Prostate gland (tissue), 2 donors: ENCODE measurements around the gene RPS18.

Source experiments
- CTCF ChIP-seq, 4 experiments: fragments of 200-600 bp in 2 of 4; fragments of 450-650 bp in 2 of 4; sonication (generic) in 2 of 4; IDR thresholded peaks; 1 replicate in 3 of 4; 2 replicates in 1 of 4; pipeline ENCODE4 v1.5.1; 2016 to 2019; ENCODE audit warnings: antibody characterized with exemption in 4 of 4, mild to moderate bottlenecking in 2 of 4, moderate library complexity in 2 of 4
- POLR2AphosphoS5 ChIP-seq: sonication (generic); formaldehyde crosslinking; IDR thresholded peaks from one replicate; pipeline ENCODE4 v1.6.1; 2017; ENCODE audit warnings: antibody characterized with exemption

DNA sequence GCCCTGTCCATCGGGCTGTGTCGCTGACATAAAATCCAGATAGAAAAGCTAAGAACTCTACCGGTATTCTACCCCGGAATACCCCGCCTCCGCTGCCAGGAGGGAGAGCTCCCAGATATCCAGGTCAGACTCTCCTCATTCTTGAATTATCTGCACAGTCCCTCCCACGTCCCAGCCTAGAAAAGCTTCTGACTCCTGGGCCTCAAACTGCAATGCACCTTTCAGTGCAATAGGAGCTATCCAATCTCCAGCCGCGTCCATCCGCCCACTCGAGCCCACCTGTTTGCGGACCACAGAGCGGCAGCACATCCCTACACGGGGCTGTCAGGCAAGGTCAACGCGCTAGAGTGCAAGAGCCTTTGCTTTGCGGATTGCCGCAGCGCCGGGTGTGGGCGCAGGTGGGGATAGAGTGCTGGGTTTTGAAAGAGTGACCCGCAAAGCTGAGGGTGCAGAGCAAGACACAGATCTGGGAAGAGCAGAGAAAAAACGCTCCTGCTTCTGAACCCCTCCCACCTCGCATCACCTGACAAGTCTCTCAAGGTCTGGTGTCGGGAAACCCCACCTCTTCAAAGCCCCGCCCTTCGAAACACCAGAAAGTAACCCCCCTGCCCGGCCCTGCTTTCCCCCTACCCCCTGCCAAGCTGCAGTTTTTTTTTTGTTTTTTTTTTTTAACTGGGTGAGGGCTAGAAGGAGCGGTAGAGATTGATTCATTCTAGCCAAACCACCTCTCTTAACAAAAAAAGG lies 40.7 kb downstream of the RPS18 start:
- TF ChIP-seq POLR2AphosphoS5 (peak; percentile 87), CTCF (IDR thresholded peaks at IDR 0.05) (no peak)
